SK-N-SH (cell line): ENCODE results near the gene CHCHD3.

Experiments
- CTCF ChIP-seq: fragments of 200-600 bp; sonication (generic); IDR thresholded peaks from 2 replicates; pipeline ENCODE4 v1.6.1; 2017; ENCODE audit warnings: antibody characterized with exemption, mild to moderate bottlenecking, moderate library complexity
- ELF1 ChIP-seq: IDR thresholded peaks from 2 replicates; pipeline ENCODE4 v1.4.0; 2012
- EZH2phosphoT487 ChIP-seq: fragments of 200-600 bp; sonication (generic); IDR thresholded peaks from 2 replicates; pipeline ENCODE4 v1.6.1; 2017; ENCODE audit warnings: low read depth, mixed run types, mild to moderate bottlenecking, antibody characterized with exemption, moderate library complexity, borderline replicate concordance
- FOXM1 ChIP-seq: IDR thresholded peaks from 2 replicates; pipeline ENCODE4 v1.4.0; 2012; ENCODE audit warnings: low read depth, mild to moderate bottlenecking
- GABPA ChIP-seq: IDR thresholded peaks from 2 replicates; pipeline ENCODE4 v1.4.0; 2012; ENCODE audit warnings: low read depth, mild to moderate bottlenecking
- MAX ChIP-seq: IDR thresholded peaks from 2 replicates; pipeline ENCODE4 v1.4.0; 2012; ENCODE audit warnings: low read depth
- MEF2A ChIP-seq: IDR thresholded peaks from 2 replicates; pipeline ENCODE4 v1.4.0; 2012; ENCODE audit warnings: low read depth, borderline replicate concordance
- MXI1 ChIP-seq: IDR thresholded peaks from 2 replicates; pipeline ENCODE4 v1.6.1; 2012; ENCODE audit warnings: mild to moderate bottlenecking, low read depth, low read length, improper control_type of control experiment
- PBX3 ChIP-seq: IDR thresholded peaks from 2 replicates; pipeline ENCODE4; 2012
- SMC3 ChIP-seq: IDR thresholded peaks from 2 replicates; pipeline ENCODE4 v1.6.1; 2012; ENCODE audit warnings: low read depth, low read length, improper control_type of control experiment
- TAF1 ChIP-seq: IDR thresholded peaks from 2 replicates; pipeline ENCODE4 v1.6.1; 2012; ENCODE audit warnings: low read depth, mild to moderate bottlenecking, low read length, moderate library complexity, borderline replicate concordance
- TCF12 ChIP-seq: IDR thresholded peaks from 2 replicates; pipeline ENCODE4 v1.4.0; 2012
- TEAD4 ChIP-seq: IDR thresholded peaks from 2 replicates; pipeline ENCODE4 v1.4.0; 2012; ENCODE audit warnings: mild to moderate bottlenecking, borderline replicate concordance; ENCODE audit not compliant: insufficient read depth

GRCh38 chr7:132915647-132916046 lies 166.2 kb downstream of the CHCHD3 start:
- TF ChIP-seq ELF1 (no peak), TAF1 (no peak), FOXM1 (no peak), CTCF (no peak), GABPA (no peak), TCF12 (no peak), EZH2phosphoT487 (no peak), PBX3 (no peak), MXI1 (no peak), SMC3 (no peak), TEAD4 (no peak), MAX (no peak), MEF2A (no peak)
